Keratinocyte (primary cell): Measurements from ENCODE around the gene STARD8.

Source experiments
- EZH2 ChIP-seq: IDR thresholded peaks from one replicate; pipeline ENCODE4 v1.6.1; 2012; ENCODE audit warnings: inconsistent platforms, mild to moderate bottlenecking, low read length, moderate library complexity
- TF ChIP-seq, protein P1 (sequence below), 3 experiments: IDR thresholded peaks in 1 of 3; conservative IDR thresholded peaks in 1 of 3; optimal IDR thresholded peaks in 1 of 3; 2 replicates in 2 of 3; 3 replicates in 1 of 3; pipeline versions ENCODE3 to v1.5.1; 2011; ENCODE audit warnings: low read length in 3 of 3, mild to moderate bottlenecking in 3 of 3, moderate library complexity in 2 of 3, control low read depth in 1 of 3, inconsistent platforms in 1 of 3; ENCODE audit not compliant: insufficient read depth in 2 of 3; ENCODE audit errors: extremely low read depth in 1 of 3

GRCh38 chrX:68717663-68718442 lies 70.4 kb downstream of the STARD8 start:
- TF ChIP-seq, protein P1, sequence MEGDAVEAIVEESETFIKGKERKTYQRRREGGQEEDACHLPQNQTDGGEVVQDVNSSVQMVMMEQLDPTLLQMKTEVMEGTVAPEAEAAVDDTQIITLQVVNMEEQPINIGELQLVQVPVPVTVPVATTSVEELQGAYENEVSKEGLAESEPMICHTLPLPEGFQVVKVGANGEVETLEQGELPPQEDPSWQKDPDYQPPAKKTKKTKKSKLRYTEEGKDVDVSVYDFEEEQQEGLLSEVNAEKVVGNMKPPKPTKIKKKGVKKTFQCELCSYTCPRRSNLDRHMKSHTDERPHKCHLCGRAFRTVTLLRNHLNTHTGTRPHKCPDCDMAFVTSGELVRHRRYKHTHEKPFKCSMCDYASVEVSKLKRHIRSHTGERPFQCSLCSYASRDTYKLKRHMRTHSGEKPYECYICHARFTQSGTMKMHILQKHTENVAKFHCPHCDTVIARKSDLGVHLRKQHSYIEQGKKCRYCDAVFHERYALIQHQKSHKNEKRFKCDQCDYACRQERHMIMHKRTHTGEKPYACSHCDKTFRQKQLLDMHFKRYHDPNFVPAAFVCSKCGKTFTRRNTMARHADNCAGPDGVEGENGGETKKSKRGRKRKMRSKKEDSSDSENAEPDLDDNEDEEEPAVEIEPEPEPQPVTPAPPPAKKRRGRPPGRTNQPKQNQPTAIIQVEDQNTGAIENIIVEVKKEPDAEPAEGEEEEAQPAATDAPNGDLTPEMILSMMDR (optimal IDR thresholded peaks at IDR 0.05 in 1 of 3, IDR thresholded peaks at IDR 0.05 in 1 of 3, conservative IDR thresholded peaks at IDR 0.05 in 1 of 3; ENCODE audit: extremely low read depth in 1 of 3, insufficient read depth in 2 of 3, low read length in 3 of 3), result no peak
- no peak for TF ChIP-seq EZH2
